Fibroblast of the conjunctiva (primary cell): ENCODE results near the gene TIRAP.
"Not testable (repeated sequence)": the region's sequence is repeated elsewhere in the genome, so short reads cannot be mapped to it uniquely, and the experiment has no call there.

Experiments
- DNase-seq: peaks from one replicate; pipeline ENCODE4 v3.0.0-alpha.2; 2010; ENCODE audit warnings: low read depth

The TIRAP gene

DNA sequence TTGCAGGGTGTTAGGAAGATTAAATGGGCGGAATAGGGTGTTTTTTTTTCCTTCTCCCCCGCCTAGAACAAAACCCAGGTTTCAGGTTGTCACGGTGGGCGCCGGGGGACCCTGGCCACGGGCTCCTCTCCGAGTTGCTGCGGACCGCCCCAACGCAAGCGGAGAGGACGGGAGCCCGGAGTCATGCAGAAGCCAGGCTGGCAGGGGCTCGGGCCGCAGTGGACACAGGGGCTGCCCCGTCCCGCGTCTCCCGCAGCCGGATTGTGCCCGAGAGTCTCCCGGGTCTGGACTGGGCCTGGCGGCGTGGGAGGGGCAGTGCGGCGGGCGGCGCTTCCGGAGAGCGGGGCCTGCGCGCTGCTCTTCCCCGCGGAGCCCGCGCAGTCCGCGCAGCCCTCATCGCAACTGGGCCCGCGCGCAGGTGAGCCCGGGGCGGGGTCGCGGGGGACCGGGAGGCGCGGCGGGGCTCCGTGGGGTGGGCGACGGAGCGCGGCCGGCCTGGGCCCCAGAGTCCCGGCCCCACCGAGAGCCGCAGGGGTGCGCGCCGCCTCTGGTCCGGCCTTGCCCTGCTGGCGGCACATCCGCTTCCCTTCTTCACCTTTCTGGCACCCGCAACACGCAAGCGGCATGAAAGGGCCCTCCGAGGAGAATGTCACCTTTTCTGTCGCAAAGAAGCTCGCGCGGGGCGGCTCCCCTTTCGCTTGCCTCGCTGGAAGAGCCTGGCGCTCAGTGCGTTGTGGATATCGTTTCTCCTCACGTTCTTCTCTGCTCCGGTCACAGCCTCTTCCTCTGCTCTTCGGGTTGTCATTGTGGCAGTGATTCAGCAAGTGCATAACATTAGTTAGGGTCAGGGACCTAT lies at the start of gene TIRAP:
Gene TIRAP, plus strand, starts transcription at position 358 of the 856 bp plus-strand sequence. CDS start 7,802 bp downstream, outside the sequence.
- DNase-seq: no peak

DNA sequence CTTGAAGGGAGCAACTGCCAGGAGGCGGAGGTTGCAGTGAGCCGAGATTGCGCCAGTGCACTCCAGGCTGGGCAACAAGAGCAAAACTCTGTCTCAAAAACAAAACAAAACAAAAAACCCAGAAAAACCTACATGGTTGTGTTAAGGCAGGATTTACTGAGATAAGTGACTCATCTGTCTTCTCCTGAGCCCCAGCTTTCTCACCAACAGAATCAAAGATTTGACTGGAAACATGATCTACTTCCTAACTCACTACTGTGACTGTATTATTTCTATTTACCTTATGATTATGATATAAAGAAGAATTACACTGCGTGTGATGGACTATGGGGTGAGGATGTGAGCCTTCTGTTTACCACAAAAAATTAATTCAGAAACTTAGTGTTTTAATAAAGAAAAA lies 49.5 kb upstream of the TIRAP start:
- DNase-seq: no peak

DNA sequence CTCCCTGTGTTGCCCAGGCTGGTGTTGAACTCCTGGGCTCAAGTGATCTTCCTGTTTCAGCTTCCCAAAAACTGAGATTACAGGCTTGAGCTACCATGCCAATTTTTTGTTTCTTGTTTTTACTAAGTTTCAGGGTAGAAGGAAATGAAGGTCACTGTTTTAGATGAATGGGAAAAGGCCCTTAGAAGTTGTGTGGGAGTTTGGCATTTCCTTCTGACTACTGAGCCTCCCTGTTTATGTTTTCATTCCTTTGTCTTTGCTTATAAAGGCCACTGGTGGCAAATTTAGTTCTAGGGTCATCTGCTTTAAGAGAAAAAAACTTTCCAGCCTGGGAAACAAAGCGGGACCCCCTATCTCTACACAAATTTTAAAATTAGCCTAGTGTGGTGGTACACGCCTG lies 36.3 kb upstream of the TIRAP start:
- no peak for DNase-seq

GRCh38 chr11:126253265-126253664 lies 29.6 kb upstream of the TIRAP start:
- no peak for DNase-seq

DNA sequence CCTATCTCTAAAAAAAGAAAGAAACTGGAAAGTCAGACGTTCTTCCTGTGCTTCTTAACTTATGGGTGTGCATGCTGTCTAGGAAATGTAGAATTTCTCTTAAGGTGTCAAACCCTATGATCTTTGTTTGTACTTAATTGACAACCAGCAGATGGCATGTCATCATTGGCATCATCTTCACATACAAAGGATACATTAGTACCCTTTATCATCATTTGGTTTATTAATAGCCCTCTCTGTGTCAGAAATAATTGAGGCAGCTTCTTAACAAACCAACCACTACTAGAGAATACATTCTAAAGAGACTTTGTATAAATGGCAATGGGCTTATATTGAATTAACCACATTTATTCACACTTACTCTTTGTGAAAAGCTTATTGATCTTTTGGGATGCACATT lies 28.1 kb upstream of the TIRAP start:
- DNase-seq: no peak

GRCh38 chr11:126255507-126255906 lies 27.4 kb upstream of the TIRAP start:
- DNase-seq: not testable (repeated sequence)

GRCh38 chr11:126256216-126256615 lies 26.7 kb upstream of the TIRAP start:
- DNase-seq: no peak

GRCh38 chr11:126257144-126257543 lies 25.7 kb upstream of the TIRAP start:
- no peak for DNase-seq

DNA sequence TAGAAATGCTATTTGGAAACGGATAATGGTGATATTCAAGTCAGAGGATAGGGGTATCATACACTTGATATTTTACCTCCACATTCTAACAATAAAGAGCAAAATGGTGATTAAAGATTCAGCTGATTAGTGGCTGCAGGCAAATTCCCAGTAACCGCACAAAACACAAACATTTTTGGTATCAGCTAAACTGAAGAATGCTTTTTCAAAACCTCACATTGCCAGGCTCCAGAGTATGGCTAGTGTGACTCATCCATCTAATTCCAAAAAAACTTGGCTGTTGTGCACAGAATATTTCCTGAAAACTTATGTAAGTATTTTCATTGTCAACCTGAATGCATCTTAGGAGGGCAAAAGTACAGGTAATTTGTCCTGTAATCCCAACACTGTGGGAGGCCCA lies 25.1 kb upstream of the TIRAP start:
- DNase-seq: no peak

GRCh38 chr11:126262216-126262615 lies 20.7 kb upstream of the TIRAP start:
- no peak for DNase-seq

DNA sequence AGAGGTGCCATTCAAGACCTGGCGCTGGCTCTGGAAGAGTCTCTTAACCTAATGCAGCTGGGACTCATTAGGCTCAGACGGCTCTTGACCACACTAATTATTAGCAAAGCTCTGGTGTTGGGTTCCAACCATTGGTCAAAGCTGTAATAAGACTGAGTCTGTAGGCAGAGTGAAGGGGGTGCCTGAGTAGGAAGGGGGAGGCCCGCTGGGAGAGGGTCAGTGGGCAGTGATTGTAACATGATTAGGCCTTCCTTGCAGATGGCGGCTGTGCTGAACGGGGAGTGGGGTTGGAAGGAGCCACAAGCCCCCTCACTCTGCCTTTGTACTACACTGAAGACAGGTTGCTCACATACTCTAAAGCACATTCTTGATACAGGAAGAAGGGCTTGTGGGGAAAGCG lies 19.4 kb upstream of the TIRAP start:
- no peak for DNase-seq

DNA sequence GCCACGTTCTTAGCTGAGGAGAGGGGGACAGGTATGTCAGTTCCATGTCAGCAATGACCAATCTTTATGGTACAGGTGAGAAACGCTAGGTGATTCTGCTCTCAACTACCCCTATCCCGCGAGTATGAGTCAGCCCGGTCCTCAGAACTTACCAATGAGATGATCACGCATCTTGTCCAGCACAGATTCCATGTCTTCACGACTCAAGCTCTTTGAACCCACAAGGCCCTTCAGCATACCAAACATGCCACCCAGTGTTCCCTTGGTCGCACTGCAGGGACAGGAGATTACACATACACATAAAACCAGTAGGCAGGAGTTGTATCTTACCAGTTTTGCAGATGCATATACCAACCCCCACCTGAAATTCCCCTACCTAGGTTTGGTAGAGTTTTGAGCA lies 17.1 kb upstream of the TIRAP start:
- no peak for DNase-seq

- DNase-seq: no peak
These were observed 15.2 kb upstream of the TIRAP start for GRCh38 chr11:126267650-126268049.

GRCh38 chr11:126268361-126268707 lies 14.6 kb upstream of the TIRAP start:
- no peak for DNase-seq

DNA sequence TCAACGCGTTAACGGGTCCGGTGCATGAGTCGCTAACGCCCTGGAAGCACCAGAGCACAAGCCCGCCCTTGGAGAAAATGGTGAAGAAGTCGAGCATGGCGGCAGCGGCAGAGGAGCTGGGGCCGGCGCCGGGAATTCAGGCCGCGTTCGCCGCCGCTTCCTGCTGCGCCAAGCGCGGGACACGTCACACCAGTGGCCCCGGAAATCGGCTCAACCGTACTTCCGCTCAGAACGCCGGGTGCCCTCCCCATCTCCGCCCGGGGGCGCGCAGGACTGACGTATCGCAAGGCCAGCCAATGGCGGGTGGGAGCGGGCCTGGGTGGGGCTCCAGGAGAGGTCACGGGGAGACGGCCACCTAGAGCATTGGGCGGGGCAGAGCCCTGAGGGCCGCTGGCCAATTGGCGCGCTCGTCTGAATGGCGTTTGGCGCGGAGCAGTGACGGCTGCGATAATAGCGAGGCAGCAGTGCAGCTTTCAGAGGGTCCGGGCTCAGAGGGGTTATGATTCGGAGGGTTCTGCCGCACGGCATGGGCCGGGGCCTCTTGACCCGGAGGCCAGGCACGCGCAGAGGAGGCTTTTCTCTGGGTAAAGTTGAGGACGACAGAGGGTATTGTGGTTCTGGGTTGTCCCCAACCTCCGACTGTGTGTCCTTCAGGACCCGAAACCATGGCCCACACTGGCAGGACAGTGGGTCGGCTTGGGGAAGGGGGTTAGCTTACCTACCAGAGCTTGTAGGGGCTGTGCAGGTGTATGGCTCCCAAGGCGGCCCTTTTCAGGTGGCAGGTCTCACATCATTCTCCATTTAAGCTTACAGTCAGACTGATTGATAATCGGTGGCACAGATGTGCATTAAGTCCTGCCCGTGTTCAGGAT lies 13.9 kb upstream of the TIRAP start, which contains the start of the genes FOXRED1 and SRPRA:
Gene FOXRED1, plus strand, starts transcription at position 447 of the 872 bp plus-strand sequence. Its CDS starts 53 bp downstream, at position 500.
Gene SRPRA, minus strand, starts transcription at position 188 of the 872 bp plus-strand sequence. Its CDS starts 91 bp downstream, at position 97.
- peak; percentile 98 for DNase-seq

GRCh38 chr11:126277322-126277721 lies 5.6 kb upstream of the TIRAP start:
- DNase-seq: no peak

- DNase-seq: no peak
These were observed 5.1 kb upstream of the TIRAP start for GRCh38 chr11:126277780-126278179.

- DNase-seq: no peak
These were observed 3.7 kb upstream of the TIRAP start for GRCh38 chr11:126279191-126279590.

GRCh38 chr11:126280595-126280994 lies 2.3 kb upstream of the TIRAP start:
- DNase-seq: no peak

DNA sequence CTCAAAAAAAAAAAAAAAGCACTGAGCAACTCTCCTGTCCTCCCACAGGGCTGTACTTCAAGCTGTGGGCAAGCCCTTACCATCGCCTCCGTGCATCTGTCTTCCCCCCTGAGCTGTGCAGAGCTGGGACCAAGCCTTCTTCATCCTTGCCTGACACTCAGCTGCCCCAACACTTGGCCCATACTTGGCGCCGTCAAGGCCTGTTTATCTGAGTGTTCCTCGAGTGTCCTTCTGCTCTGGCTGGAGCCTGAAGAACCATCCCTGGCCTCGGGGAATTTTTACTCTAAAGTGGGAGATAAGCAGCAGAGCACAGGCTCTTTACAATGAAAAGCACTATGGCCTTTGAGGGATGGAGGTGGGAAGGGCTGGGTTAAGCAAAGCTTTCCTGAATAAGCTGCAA lies 1.6 kb upstream of the TIRAP start:
- no peak for DNase-seq

- no peak for DNase-seq
These were observed 1.2 kb upstream of the TIRAP start for GRCh38 chr11:126281666-126282175.

DNA sequence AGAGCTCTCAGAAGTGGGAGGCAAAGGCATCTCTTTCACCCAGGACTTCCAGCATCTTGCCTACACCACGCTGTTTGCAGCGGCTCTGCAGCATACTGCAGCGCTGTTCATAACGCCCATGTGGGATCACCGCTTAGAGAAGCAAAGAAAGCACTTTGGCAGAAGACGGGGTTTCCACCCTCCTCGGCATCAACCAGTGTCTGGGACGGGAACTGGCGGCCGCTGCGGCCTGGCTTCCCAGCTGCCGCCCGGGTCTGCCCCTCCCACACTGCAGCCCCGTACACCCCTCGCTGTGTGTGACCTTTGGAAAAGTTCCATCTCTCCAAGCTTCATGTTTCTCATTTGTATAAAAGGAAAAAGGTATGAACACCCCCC lies 545 bp upstream of the TIRAP start:
- no peak for DNase-seq

GRCh38 chr11:126284829-126285228 lies 1.9 kb downstream of the TIRAP start:
- peak; percentile 76 for DNase-seq
